Measurements from ENCODE around the gene CRYGD. TPM values are rescaled to one million over a fixed set of nuclear protein-coding genes. Genes with fewer than 3 reads are reported as not detected.
"Not testable (repeated sequence)": the region's sequence is repeated elsewhere in the genome, so short reads cannot be mapped to it uniquely, and the experiment has no call there.

Gene CRYGD
- total RNA-seq (not detected in 2 replicates), polyA plus RNA-seq (0.47 and 0.85 TPM in 2 replicates)

- 84% methylated on average over 44 of the region's 46 CpGs for WGBS (ENCODE audit: low lambda C conversion rate, missing lambda C conversion rate)
- H3K36me3 ChIP-seq (replicated peaks; ENCODE audit: insufficient read depth, low read depth); H4K20me1 ChIP-seq (ENCODE audit: insufficient read depth, poor library complexity, severe bottlenecking); DNase-seq (ENCODE audit: low spot score); H2AFZ ChIP-seq; H3K4me1 ChIP-seq (ENCODE audit: insufficient read depth); H3K79me2 ChIP-seq; H3K27ac ChIP-seq; H3K4me3 ChIP-seq; H3K27me3 ChIP-seq; H3K9me2 ChIP-seq (replicated peaks; ENCODE audit: insufficient read depth); H3K9me3 ChIP-seq (ENCODE audit: low read depth): not testable (repeated sequence)
- H3K4me2 ChIP-seq: peak within 1 kb of the TSS; percentile 24
Measured at GRCh38 chr2:208124013-208124715, at the start of gene CRYGD. Gene CRYGD (minus strand): TSS chr2:208124524. CDS start chr2:208124473, 51 bp downstream.

- TF ChIP-seq CTCF (IDR thresholded peaks at IDR 0.05; ENCODE audit: poor library complexity) (no peak), EZH2 (IDR thresholded peaks at IDR 0.05; ENCODE audit: borderline replicate concordance) (no peak), EZH2phosphoT487 (IDR thresholded peaks at IDR 0.05; ENCODE audit: low read depth, severe bottlenecking, unreplicated experiment) (no peak)
- Histone ChIP-seq H3K9me3 (ENCODE audit: low read depth) (no peaks in the 10 kb centered on the region), H3K79me2 (no peaks in the 10 kb centered on the region), H3K36me3 (replicated peaks; ENCODE audit: insufficient read depth, low read depth) (no peaks in the 10 kb centered on the region), H3K9me2 (replicated peaks; ENCODE audit: insufficient read depth) (no peaks in the 10 kb centered on the region), H3K4me1 (ENCODE audit: insufficient read depth) (no peaks in the 10 kb centered on the region), H4K20me1 (ENCODE audit: insufficient read depth, poor library complexity, severe bottlenecking) (no peaks in the 10 kb centered on the region), H3K27me3 (no peaks in the 10 kb centered on the region), H3K4me3 (no peak overlapping the region), H3K4me2 (no peak overlapping the region), H2AFZ (no peak overlapping the region), H3K27ac (no peak overlapping the region)
- DNase-seq (ENCODE audit: low spot score): no peak
- 83% methylated on average over 4 of the region's 4 CpGs for WGBS (ENCODE audit: low lambda C conversion rate, missing lambda C conversion rate)
Measured at GRCh38 chr2:208172125-208172524, 47.8 kb upstream of the CRYGD start.

- 87% methylated on average over 2 of the region's 2 CpGs for WGBS (ENCODE audit: low lambda C conversion rate, missing lambda C conversion rate)
- Histone ChIP-seq H3K27me3 (no peaks in the 10 kb centered on the region), H3K36me3 (replicated peaks; ENCODE audit: insufficient read depth, low read depth) (no peaks in the 10 kb centered on the region), H3K27ac (no peak overlapping the region), H3K79me2 (no peaks in the 10 kb centered on the region), H4K20me1 (ENCODE audit: insufficient read depth, poor library complexity, severe bottlenecking) (no peaks in the 10 kb centered on the region), H2AFZ (no peak overlapping the region), H3K4me2 (no peak overlapping the region), H3K9me3 (ENCODE audit: low read depth) (no peaks in the 10 kb centered on the region), H3K4me1 (ENCODE audit: insufficient read depth) (no peaks in the 10 kb centered on the region), H3K9me2 (replicated peaks; ENCODE audit: insufficient read depth) (no peaks in the 10 kb centered on the region), H3K4me3 (no peak overlapping the region)
- no peak for DNase-seq (ENCODE audit: low spot score)
- TF ChIP-seq EZH2 (IDR thresholded peaks at IDR 0.05; ENCODE audit: borderline replicate concordance) (no peak), CTCF (IDR thresholded peaks at IDR 0.05; ENCODE audit: poor library complexity) (no peak), EZH2phosphoT487 (IDR thresholded peaks at IDR 0.05; ENCODE audit: low read depth, severe bottlenecking, unreplicated experiment) (no peak)
Measured at GRCh38 chr2:208164951-208165755, 40.8 kb upstream of the CRYGD start.

GRCh38 chr2:208163489-208163888 lies 39.2 kb upstream of the CRYGD start, which contains the start of gene CRYGA:
Gene CRYGA (minus strand): TSS chr2:208163589. CDS start chr2:208163556, 33 bp downstream.
- Histone ChIP-seq H4K20me1 (ENCODE audit: insufficient read depth, poor library complexity, severe bottlenecking) (no peaks in the 10 kb centered on the region), H3K4me3 (no peak within 1 kb of the TSS), H3K36me3 (replicated peaks; ENCODE audit: insufficient read depth, low read depth) (no peaks in the 10 kb centered on the region), H3K9me3 (ENCODE audit: low read depth) (no peaks in the 10 kb centered on the region), H3K27ac (no peak within 1 kb of the TSS), H3K9me2 (replicated peaks; ENCODE audit: insufficient read depth) (no peaks in the 10 kb centered on the region), H3K27me3 (no peaks in the 10 kb centered on the region), H3K79me2 (no peaks in the 10 kb centered on the region), H2AFZ (no peak within 1 kb of the TSS), H3K4me1 (ENCODE audit: insufficient read depth) (no peaks in the 10 kb centered on the region), H3K4me2 (no peak within 1 kb of the TSS)
- WGBS (ENCODE audit: low lambda C conversion rate, missing lambda C conversion rate): 83% methylated on average over 2 of the region's 2 CpGs
- no peak for TF ChIP-seq CTCF (IDR thresholded peaks at IDR 0.05; ENCODE audit: poor library complexity)
- TF ChIP-seq EZH2 (IDR thresholded peaks at IDR 0.05; ENCODE audit: borderline replicate concordance): no peak
- no peak for TF ChIP-seq EZH2phosphoT487 (IDR thresholded peaks at IDR 0.05; ENCODE audit: low read depth, severe bottlenecking, unreplicated experiment)
- no peak for DNase-seq (ENCODE audit: low spot score)
